ENCODE results near the gene TRAPPC6A. TPM values are rescaled to one million over a fixed set of nuclear protein-coding genes. Genes with fewer than 3 reads are reported as not detected.

TRAPPC6A gene
- total and polyA plus RNA-seq, 11 donors, result 7.7 to 22.8 (median 18.6) TPM

DNA sequence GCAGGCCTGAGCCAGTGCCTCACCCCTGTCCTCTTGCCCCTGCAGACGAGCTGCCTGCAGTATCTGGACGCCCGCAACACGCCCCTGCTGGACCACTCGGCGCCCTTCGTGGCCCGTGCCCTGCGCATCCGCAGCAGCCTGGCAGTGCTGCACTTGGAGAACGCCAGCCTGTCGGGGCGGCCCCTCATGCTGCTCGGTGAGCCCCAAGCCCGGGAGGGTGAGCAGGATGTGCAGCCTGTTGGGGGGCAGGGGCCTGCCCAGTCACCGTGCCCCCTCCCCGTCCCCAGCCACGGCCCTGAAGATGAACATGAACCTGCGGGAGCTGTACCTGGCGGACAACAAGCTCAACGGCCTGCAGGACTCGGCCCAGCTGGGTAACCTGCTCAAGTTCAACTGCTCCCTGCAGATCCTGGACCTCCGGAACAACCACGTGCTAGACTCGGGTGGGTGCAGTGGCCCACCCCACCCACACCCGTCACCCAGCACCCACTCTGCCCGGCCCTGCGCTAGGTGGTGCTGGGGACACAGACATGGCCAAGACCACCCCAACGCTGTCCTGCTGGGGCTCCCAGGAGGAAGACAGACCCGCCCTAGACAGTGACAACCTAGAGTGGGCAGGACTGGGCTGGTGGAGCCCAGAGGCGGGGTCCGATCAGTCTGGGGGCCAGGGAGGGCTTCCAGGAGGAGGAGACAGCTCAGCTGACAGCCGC lies 35.9 kb downstream of the TRAPPC6A start:
- no peaks in the 10 kb centered on the region for H3K9me3 ChIP-seq
- TF ChIP-seq, protein P1, sequence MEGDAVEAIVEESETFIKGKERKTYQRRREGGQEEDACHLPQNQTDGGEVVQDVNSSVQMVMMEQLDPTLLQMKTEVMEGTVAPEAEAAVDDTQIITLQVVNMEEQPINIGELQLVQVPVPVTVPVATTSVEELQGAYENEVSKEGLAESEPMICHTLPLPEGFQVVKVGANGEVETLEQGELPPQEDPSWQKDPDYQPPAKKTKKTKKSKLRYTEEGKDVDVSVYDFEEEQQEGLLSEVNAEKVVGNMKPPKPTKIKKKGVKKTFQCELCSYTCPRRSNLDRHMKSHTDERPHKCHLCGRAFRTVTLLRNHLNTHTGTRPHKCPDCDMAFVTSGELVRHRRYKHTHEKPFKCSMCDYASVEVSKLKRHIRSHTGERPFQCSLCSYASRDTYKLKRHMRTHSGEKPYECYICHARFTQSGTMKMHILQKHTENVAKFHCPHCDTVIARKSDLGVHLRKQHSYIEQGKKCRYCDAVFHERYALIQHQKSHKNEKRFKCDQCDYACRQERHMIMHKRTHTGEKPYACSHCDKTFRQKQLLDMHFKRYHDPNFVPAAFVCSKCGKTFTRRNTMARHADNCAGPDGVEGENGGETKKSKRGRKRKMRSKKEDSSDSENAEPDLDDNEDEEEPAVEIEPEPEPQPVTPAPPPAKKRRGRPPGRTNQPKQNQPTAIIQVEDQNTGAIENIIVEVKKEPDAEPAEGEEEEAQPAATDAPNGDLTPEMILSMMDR (IDR thresholded peaks at IDR 0.05), result no peak
- no peak for TF ChIP-seq POLR2A (IDR thresholded peaks at IDR 0.05)
- no peak for DNase-seq
- WGBS, 4 donors, result 95 to 97% (median 96%) methylated on average over 14 to 33 of the region's 33 CpGs
- intact Hi-C loops (cut with DNase I), result no loop called here
- peaks cover 0 to 14% (median 5%) of the 10 kb centered on the region in 12 donors for H3K4me1 ChIP-seq
- H3K36me3 ChIP-seq, result peaks cover 0 to 64% (median 39%) of the 10 kb centered on the region in 9 donors
- no peaks in the 10 kb centered on the region for H3K27me3 ChIP-seq
- ATAC-seq, result no peak
- H3K27ac ChIP-seq, result no peak overlapping the region
- H3K4me3 ChIP-seq, result no peak overlapping the region

DNA sequence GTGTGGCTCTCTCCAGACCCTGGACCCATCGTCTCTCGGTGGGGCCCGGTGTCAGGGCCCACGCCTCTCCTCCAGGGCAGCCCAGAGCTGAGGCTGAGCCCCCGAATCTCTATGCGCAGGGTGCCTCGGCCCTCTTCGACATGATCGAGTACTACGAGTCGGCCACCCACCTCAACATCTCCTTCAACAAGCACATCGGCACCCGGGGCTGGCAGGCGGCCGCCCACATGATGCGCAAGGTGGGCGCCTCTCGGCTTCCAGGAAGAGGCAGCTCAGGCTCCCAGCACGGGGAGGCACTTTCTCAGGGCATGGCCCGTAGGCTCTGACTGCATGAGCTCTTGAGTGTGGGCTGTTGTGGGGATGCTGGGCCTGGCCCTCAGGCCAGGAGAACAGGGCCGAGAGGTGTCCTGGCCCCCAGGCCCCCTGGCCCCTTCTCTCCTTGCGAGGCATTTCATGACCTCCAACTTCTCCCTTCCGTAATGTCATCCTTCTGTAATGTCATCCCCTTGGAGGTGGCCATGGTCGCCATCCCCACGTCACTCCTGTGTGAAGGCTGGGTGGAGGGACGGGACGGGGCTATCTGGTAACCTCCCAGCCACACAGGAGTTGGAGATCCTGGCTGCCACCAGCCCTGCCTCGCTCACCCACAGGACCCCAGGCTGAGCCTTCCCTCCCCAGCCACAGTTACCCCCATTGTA lies 36.7 kb downstream of the TRAPPC6A start:
- 94 to 96% (median 95%) methylated on average over 25 to 28 of the region's 28 CpGs for WGBS, 4 donors
- intact Hi-C loops (cut with DNase I), result no loop called here
- Histone ChIP-seq H3K27ac (no peak overlapping the region), H3K36me3 (peaks cover 0 to 58% (median 38%) of the 10 kb centered on the region in 9 donors), H3K4me1 (peaks cover 0 to 22% (median 13%) of the 10 kb centered on the region in 12 donors), H3K4me3 (no peak overlapping the region), H3K9me3 (no peaks in the 10 kb centered on the region), H3K27me3 (no peaks in the 10 kb centered on the region)
- ATAC-seq (no peak), DNase-seq (no peak)
- TF ChIP-seq POLR2A (IDR thresholded peaks at IDR 0.05), result no peak
- TF ChIP-seq, protein P1 (IDR thresholded peaks at IDR 0.05), result no peak

DNA sequence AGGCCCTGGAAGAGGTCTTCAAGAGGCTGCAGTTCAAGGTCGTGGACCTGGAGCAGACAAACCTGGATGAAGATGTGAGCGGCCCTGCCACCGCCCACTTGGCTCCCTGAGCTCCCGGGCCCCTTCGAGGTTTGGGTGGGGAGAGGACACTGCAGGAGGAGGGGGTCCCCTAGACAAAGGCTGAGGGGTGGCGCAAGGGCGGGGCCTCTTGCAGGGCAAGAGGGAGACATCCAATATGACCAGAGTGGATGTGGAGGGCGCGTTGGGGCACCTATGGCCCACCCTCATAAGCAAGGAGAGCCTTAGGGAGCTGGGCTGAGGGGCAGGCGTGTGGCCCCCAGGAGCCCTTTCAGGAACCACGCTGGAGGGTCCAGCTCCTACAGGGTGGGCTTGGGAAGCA lies 37.5 kb downstream of the TRAPPC6A start:
- intact Hi-C loops (cut with DNase I), result no loop called here
- 90 to 98% (median 95%) methylated on average over 6 to 11 of the region's 11 CpGs for WGBS, 4 donors
- Histone ChIP-seq H3K27ac (no peak overlapping the region), H3K9me3 (no peaks in the 10 kb centered on the region), H3K4me3 (no peak overlapping the region), H3K36me3 (peaks cover 0 to 49% (median 35%) of the 10 kb centered on the region in 9 donors), H3K4me1 (peaks cover 0 to 25% (median 17%) of the 10 kb centered on the region in 12 donors), H3K27me3 (no peaks in the 10 kb centered on the region)
- no peak for TF ChIP-seq POLR2A (IDR thresholded peaks at IDR 0.05)
- DNase-seq, result no peak
- no peak for ATAC-seq

DNA sequence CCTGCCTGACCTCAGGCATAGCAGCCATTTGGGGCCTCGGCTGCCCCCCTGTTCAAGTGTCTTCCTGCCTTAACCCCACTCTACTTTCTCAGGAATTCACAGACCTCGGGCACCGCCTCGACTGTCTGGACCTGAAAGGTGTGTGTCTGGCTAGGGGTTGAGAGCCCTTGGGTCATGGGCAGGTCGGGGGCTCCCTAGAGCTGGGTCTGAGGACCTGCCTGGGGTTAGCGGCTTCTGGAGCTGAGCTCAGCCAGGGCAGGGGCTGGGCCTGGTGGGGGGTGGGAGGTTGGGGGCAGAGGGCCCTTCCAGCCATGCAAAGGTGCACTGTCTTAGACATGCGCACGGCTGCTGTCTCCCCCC lies 37.9 kb downstream of the TRAPPC6A start:
- WGBS, 4 donors, result 86 to 94% (median 90%) methylated on average over 8 of the region's 8 CpGs
- intact Hi-C loops (cut with DNase I), result no loop called here
- DNase-seq, result no peak

More for the DNA sequence above, 37.9 kb downstream of the TRAPPC6A start:
- ATAC-seq, result no peak
- no peak overlapping the region for H3K4me3 ChIP-seq
- H3K9me3 ChIP-seq, result no peaks in the 10 kb centered on the region
- TF ChIP-seq, protein P1 (IDR thresholded peaks at IDR 0.05), result no peak
- no peak for TF ChIP-seq POLR2A (IDR thresholded peaks at IDR 0.05)
- H3K27ac ChIP-seq, result no peak overlapping the region
- H3K27me3 ChIP-seq, result no peaks in the 10 kb centered on the region
- peaks cover 0 to 25% (median 17%) of the 10 kb centered on the region in 12 donors for H3K4me1 ChIP-seq
- peaks cover 0 to 45% (median 31%) of the 10 kb centered on the region in 9 donors for H3K36me3 ChIP-seq
